NCI-H460 (cell line): ENCODE data around the gene HS6ST3. TPM values are rescaled to one million over a fixed set of nuclear protein-coding genes. Genes with fewer than 3 reads are reported as not detected.
"Not testable (repeated sequence)": the region's sequence is repeated elsewhere in the genome, so short reads cannot be mapped to it uniquely, and the experiment has no call there.

ENCODE experiments used
- DNase-seq: peaks from one replicate; pipeline ENCODE4 v3.0.0-alpha.2; 2016; ENCODE audit warnings: low read depth; ENCODE audit errors: extremely low read depth
- total RNA-seq: library from RNA; depleted of rRNA; stranded (reverse); fragments of >200 nt; shearing (Covaris generic); gene quantifications from 2 replicates; pipeline ENCODE4 v1.2.3, GENCODE V29; 2014

Gene HS6ST3
- total RNA-seq, 1 experiment from 2014 or later: not detected

GRCh38 chr13:96771486-96772367 is 681.8 kb downstream of the HS6ST3 start:
- DNase-seq: no peak

GRCh38 chr13:96772426-96772825 is 682.5 kb downstream of the HS6ST3 start:
- no peak for DNase-seq

- not testable (repeated sequence) for DNase-seq
These were observed 688.4 kb downstream of the HS6ST3 start for GRCh38 chr13:96778302-96778701.

GRCh38 chr13:96779691-96780090 is 689.8 kb downstream of the HS6ST3 start:
- DNase-seq: no peak

- no peak for DNase-seq
These were observed 690.2 kb downstream of the HS6ST3 start for GRCh38 chr13:96780105-96780504.

- no peak for DNase-seq
These were observed 691.2 kb downstream of the HS6ST3 start for GRCh38 chr13:96781141-96781540.

- DNase-seq: no peak
These were observed 692.3 kb downstream of the HS6ST3 start for GRCh38 chr13:96782186-96782585.

- no peak for DNase-seq
These were observed 693.1 kb downstream of the HS6ST3 start for GRCh38 chr13:96783057-96783456.

- no peak for DNase-seq
These were observed 693.6 kb downstream of the HS6ST3 start for GRCh38 chr13:96783511-96783910.

GRCh38 chr13:96785986-96786385 is 696.1 kb downstream of the HS6ST3 start:
- no peak for DNase-seq

GRCh38 chr13:96792188-96792587 is 702.3 kb downstream of the HS6ST3 start:
- DNase-seq: no peak

- no peak for DNase-seq
These were observed 703.0 kb downstream of the HS6ST3 start for GRCh38 chr13:96792736-96793403.

GRCh38 chr13:96793404-96793755 is 703.5 kb downstream of the HS6ST3 start:
- no peak for DNase-seq

GRCh38 chr13:96794669-96795068 is 704.8 kb downstream of the HS6ST3 start:
- no peak for DNase-seq

GRCh38 chr13:96795670-96796069 is 705.8 kb downstream of the HS6ST3 start:
- DNase-seq: no peak

- DNase-seq: no peak
These were observed 706.3 kb downstream of the HS6ST3 start for GRCh38 chr13:96796091-96796633.

GRCh38 chr13:96797136-96797535 is 707.2 kb downstream of the HS6ST3 start:
- no peak for DNase-seq

- DNase-seq: no peak
These were observed 713.7 kb downstream of the HS6ST3 start for GRCh38 chr13:96803456-96804100.

GRCh38 chr13:96804174-96804573 is 714.3 kb downstream of the HS6ST3 start:
- no peak for DNase-seq

GRCh38 chr13:96806746-96807145 is 716.8 kb downstream of the HS6ST3 start:
- no peak for DNase-seq

- no peak for DNase-seq
These were observed 719.6 kb downstream of the HS6ST3 start for GRCh38 chr13:96809366-96810096.
